ENCODE results near the gene PCCA.

PCCA gene

GRCh38 chr13:100533588-100534041 lies 444.7 kb downstream of the PCCA start:
- in situ Hi-C loops (cut with MboI; ENCODE audit: low sequenced_read_pairs), result loop anchor here (25.0 kb wide), 1 partner anchor 871 kb away; no protein-coding TSS in a partner anchor

GRCh38 chr13:100534147-100534843 lies 445.4 kb downstream of the PCCA start:
- in situ Hi-C loops (cut with MboI; ENCODE audit: low sequenced_read_pairs), result loop anchor here (25.0 kb wide), 1 partner anchor 872 kb away; no protein-coding TSS in a partner anchor

- in situ Hi-C loops (cut with MboI; ENCODE audit: low sequenced_read_pairs), result loop anchor here (25.0 kb wide), 1 partner anchor 873 kb away; no protein-coding TSS in a partner anchor
These were observed 446.0 kb downstream of the PCCA start for GRCh38 chr13:100534911-100535310.

GRCh38 chr13:100535426-100536135 lies 446.7 kb downstream of the PCCA start:
- in situ Hi-C loops (cut with MboI; ENCODE audit: low sequenced_read_pairs), result loop anchor here (25.0 kb wide), 1 partner anchor 873 kb away; no protein-coding TSS in a partner anchor

GRCh38 chr13:100536643-100537180 lies 447.8 kb downstream of the PCCA start:
- in situ Hi-C loops (cut with MboI; ENCODE audit: low sequenced_read_pairs), result loop anchor here (25.0 kb wide), 1 partner anchor 874 kb away; no protein-coding TSS in a partner anchor

- in situ Hi-C loops (cut with MboI; ENCODE audit: low sequenced_read_pairs), result loop anchor here (25.0 kb wide), 1 partner anchor 875 kb away; no protein-coding TSS in a partner anchor
These were observed 448.6 kb downstream of the PCCA start for GRCh38 chr13:100537486-100537885.

GRCh38 chr13:100537951-100538462 lies 449.1 kb downstream of the PCCA start:
- in situ Hi-C loops (cut with MboI; ENCODE audit: low sequenced_read_pairs), result loop anchor here (25.0 kb wide), 1 partner anchor 876 kb away; no protein-coding TSS in a partner anchor

DNA sequence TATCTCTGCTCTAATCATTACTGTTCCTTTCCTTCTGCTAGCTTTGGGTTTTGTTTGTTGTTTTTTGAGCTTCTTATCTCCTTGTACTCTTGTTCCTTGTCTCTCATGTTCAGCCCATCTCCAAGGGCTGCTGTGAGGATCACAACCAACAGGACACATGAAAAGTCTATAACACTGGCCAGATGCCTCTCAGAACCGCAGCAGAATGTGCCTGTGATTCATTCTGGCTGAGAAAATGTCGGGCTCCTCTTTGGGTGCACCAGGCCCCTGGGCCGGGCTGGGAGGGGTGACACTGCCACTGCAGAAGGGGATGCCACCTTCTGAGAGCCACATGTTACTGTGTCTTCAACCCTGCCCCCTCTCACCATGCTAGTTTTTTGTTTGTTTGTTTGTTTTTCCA lies 451.7 kb downstream of the PCCA start:
- in situ Hi-C loops (cut with MboI; ENCODE audit: low sequenced_read_pairs), result loop anchor here (25.0 kb wide), 1 partner anchor 878 kb away; no protein-coding TSS in a partner anchor

- in situ Hi-C loops (cut with MboI; ENCODE audit: low sequenced_read_pairs), result loop anchor here (25.0 kb wide), 1 partner anchor 880 kb away; no protein-coding TSS in a partner anchor
These were observed 453.3 kb downstream of the PCCA start for GRCh38 chr13:100541897-100542825.

GRCh38 chr13:100542826-100543156 lies 453.9 kb downstream of the PCCA start:
- in situ Hi-C loops (cut with MboI; ENCODE audit: low sequenced_read_pairs), result loop anchor here (25.0 kb wide), 1 partner anchor 880 kb away; no protein-coding TSS in a partner anchor

GRCh38 chr13:100543872-100544602 lies 455.1 kb downstream of the PCCA start:
- in situ Hi-C loops (cut with MboI; ENCODE audit: low sequenced_read_pairs), result loop anchor here (25.0 kb wide), 1 partner anchor 882 kb away; no protein-coding TSS in a partner anchor

DNA sequence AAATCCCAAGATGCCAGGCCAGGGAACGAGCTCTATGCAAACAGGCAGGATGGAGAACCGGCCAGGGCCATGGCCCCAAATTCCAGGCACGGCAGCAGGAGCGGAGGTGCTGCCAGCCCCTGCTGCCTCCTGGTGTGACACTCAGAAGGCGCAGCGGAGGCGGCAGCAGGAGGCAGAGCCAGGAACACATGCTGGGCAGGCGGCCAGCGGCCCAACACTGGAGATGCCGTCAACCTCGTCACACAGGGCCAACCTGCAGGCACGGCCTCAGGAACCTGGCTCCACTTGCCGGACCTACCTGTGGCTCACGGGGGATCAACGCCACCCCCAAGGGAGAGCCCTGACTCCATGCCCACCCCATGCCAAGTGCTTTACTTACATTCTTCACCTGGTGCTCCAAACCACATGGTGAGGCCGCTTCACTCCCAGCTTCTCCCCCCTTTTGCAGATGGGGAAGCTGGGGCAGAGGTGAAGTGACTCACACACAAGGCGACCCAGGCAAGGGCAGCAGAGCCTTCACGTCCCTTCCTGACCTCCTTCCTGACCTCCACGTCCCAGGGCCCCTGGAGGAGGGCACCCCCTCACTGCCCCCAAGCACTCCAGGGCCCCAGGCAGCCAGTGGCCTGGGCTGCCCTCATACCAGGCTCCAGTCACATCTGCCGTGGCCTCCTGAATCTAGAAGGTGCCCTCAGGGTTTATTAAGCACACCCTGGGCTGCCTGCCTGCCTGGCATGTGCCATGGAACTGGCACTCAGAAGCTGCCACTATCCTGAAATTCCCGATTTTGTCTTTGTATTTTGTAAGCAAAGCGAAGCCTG lies 456.2 kb downstream of the PCCA start:
- in situ Hi-C loops (cut with MboI; ENCODE audit: low sequenced_read_pairs), result loop anchor here (25.0 kb wide), 1 partner anchor 883 kb away; no protein-coding TSS in a partner anchor

GRCh38 chr13:100545684-100546061 lies 456.8 kb downstream of the PCCA start:
- in situ Hi-C loops (cut with MboI; ENCODE audit: low sequenced_read_pairs), result loop anchor here (25.0 kb wide), 1 partner anchor 883 kb away; no protein-coding TSS in a partner anchor

- in situ Hi-C loops (cut with MboI; ENCODE audit: low sequenced_read_pairs), result loop anchor here (25.0 kb wide), 1 partner anchor 885 kb away; no protein-coding TSS in a partner anchor
These were observed 458.0 kb downstream of the PCCA start for GRCh38 chr13:100546713-100547405.

GRCh38 chr13:100547791-100548201 lies 458.9 kb downstream of the PCCA start:
- in situ Hi-C loops (cut with MboI; ENCODE audit: low sequenced_read_pairs), result loop anchor here (25.0 kb wide), 1 partner anchor 885 kb away; no protein-coding TSS in a partner anchor

DNA sequence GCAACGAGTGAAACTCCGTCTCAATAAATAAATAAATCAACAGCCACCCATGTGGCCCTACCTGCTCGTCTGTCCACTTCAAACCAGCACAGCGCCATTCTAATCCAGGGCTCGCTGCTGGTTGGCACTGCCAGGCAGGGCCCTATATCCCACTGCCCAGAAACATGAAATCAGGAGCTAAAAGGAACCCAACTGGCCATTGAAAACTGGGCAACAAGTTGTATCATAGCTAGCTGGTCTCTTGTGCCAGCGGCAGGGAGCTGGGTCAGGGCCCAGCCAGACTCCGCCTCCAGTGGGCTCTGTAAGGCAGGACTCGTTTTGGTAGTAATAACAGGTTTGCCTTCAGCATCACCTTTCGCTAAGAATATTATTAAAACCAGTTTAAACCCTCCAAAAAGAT lies 460.4 kb downstream of the PCCA start:
- in situ Hi-C loops (cut with MboI; ENCODE audit: low sequenced_read_pairs), result loop anchor here (25.0 kb wide), 1 partner anchor 887 kb away; no protein-coding TSS in a partner anchor

DNA sequence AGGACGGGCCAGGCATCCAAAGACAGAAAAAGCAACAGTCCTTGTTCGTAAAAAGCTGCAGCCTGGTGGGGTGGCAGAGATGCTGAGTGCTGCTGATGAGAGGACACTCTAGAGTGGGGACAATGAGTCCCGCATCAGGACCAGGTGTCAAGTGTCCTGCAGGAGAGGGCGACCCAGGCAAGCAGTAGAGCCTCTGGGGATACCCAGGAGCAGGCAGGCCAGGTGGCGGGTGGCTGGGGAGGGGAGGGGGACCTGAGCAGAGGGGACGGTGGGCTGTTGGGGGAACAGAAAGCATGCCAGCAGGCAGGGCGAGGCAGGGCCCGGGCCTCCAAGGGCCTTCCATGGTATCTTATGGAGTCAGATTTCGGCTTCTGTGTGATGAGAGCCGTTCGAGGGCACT lies 463.9 kb downstream of the PCCA start:
- in situ Hi-C loops (cut with MboI; ENCODE audit: low sequenced_read_pairs), result loop anchor here (25.0 kb wide), 1 partner anchor 560 kb away; no protein-coding TSS in a partner anchor
